Endodermal cell (in vitro differentiated cells): ENCODE results near the gene RIMS1. TPM values are rescaled to one million over a fixed set of nuclear protein-coding genes. Genes with fewer than 3 reads are reported as not detected.

Source experiments
- DNase-seq: peaks from one replicate; pipeline ENCODE4 v3.0.0-alpha.2; 2017
- H3K27ac ChIP-seq: 2 replicates; pipeline ENCODE4 v1.5.1; 2013; ENCODE audit warnings: mild to moderate bottlenecking, low read depth, low read length, moderate library complexity
- H3K27me3 ChIP-seq: 2 replicates; pipeline ENCODE4 v1.6.1; 2013; ENCODE audit warnings: mild to moderate bottlenecking, low read length, moderate library complexity; ENCODE audit not compliant: insufficient read depth, control insufficient read depth, poor library complexity, severe bottlenecking
- H3K36me3 ChIP-seq: 2 replicates; pipeline ENCODE4 v1.7.0; 2013; ENCODE audit warnings: mild to moderate bottlenecking, low read length, moderate library complexity; ENCODE audit not compliant: control insufficient read depth, insufficient read depth
- H3K4me1 ChIP-seq: one replicate; pipeline ENCODE4 v1.7.0; 2013; ENCODE audit warnings: low read length; ENCODE audit not compliant: control insufficient read depth, insufficient read depth
- H3K4me3 ChIP-seq: 2 replicates; pipeline ENCODE4 v1.5.1; 2013; ENCODE audit warnings: mild to moderate bottlenecking, low read length, moderate library complexity
- H3K9ac ChIP-seq: 2 replicates; pipeline ENCODE4 v1.6.1; 2013; ENCODE audit warnings: mild to moderate bottlenecking, low read length, moderate library complexity; ENCODE audit not compliant: poor library complexity, severe bottlenecking; ENCODE audit errors: extremely low read depth
- H3K9me3 ChIP-seq: 2 replicates; pipeline ENCODE4 v1.6.1; 2013; ENCODE audit warnings: mild to moderate bottlenecking, low read length, moderate library complexity; ENCODE audit not compliant: control insufficient read depth
- H3K27ac Mint-ChIP-seq: 2 replicates; pipeline ENCODE4 v1.8.0; 2020; ENCODE audit warnings: mixed read lengths
- H3K27me3 Mint-ChIP-seq: 2 replicates; pipeline ENCODE4 v1.8.0; 2021; ENCODE audit warnings: mild to moderate bottlenecking, mixed read lengths; ENCODE audit not compliant: insufficient read depth
- H3K36me3 Mint-ChIP-seq: 2 replicates; pipeline ENCODE4 v1.8.0; 2020; ENCODE audit warnings: low read depth, mixed read lengths
- H3K4me1 Mint-ChIP-seq: 2 replicates; pipeline ENCODE4 v1.8.0; 2020; ENCODE audit warnings: mixed read lengths
- H3K4me3 Mint-ChIP-seq: 2 replicates; pipeline ENCODE4 v1.8.0; 2020; ENCODE audit warnings: mild to moderate bottlenecking, moderate library complexity, mixed read lengths
- H3K9me3 Mint-ChIP-seq: 2 replicates; pipeline ENCODE4 v1.8.0; 2020; ENCODE audit warnings: mild to moderate bottlenecking, mixed read lengths
- CTCF ChIP-seq: fragments of 200-600 bp; sonication (generic); conservative IDR thresholded peaks from 2 replicates; pipeline ENCODE4 v1.5.0; 2021; ENCODE audit warnings: antibody characterized with exemption, mild to moderate bottlenecking
- WGBS, 2 experiments: methylation state at CpG; one replicate each; pipeline versions ENCODE4 v1.1.5 to v1.1.7; 2013; ENCODE audit warnings: missing lambda C conversion rate in 2 of 2, mixed read lengths in 1 of 2; ENCODE audit not compliant: insufficient coverage in 1 of 2, insufficient read length in 1 of 2; 5-methylcytosine and 5-hydroxymethylcytosine counted together
- total RNA-seq, 2 donors: library from RNA; stranded (reverse); fragmentation: NEBNext Ultra II Directional in 1 of 2; extraction: Animal tissue kit (Norgen Biotek cat#: 25700) in 1 of 2; gene quantifications; 2 replicates in 1 of 2; 3 replicates in 1 of 2; pipeline ENCODE4 v1.2.1, GENCODE V29; 2021

The RIMS1 gene
- total RNA-seq, 2 donors from 2014 or later = 1.1 to 1.6 TPM

- H3K27me3 ChIP-seq = no peaks in the 10 kb centered on the region
- Mint-ChIP-seq H3K27ac (no peak overlapping the region), H3K4me3 (no peak overlapping the region), H3K4me1 (peaks cover 30% of the 10 kb centered on the region), H3K27me3 (no peaks in the 10 kb centered on the region), H3K36me3 (no peaks in the 10 kb centered on the region), H3K9me3 (peaks cover 2% of the 10 kb centered on the region)
- H3K9me3 ChIP-seq = no peaks in the 10 kb centered on the region
- no peak for DNase-seq
- 93 to 100% methylated on average over 5 to 8 of the region's 8 CpGs for WGBS, 2 experiments
- H3K27ac ChIP-seq = no peak overlapping the region
- no peak overlapping the region for H3K9ac ChIP-seq
- H3K4me1 ChIP-seq = no peaks in the 10 kb centered on the region
- TF ChIP-seq CTCF = no peak
- H3K4me3 ChIP-seq = no peak overlapping the region
- no peaks in the 10 kb centered on the region for H3K36me3 ChIP-seq
Measured at GRCh38 chr6:72386324-72386723, 500.0 kb downstream of the RIMS1 start.

GRCh38 chr6:72389698-72390097, 503.3 kb downstream of the RIMS1 start:
- no peak for TF ChIP-seq CTCF
- no peaks in the 10 kb centered on the region for H3K27me3 ChIP-seq
- Mint-ChIP-seq H3K27ac (no peak overlapping the region), H3K27me3 (no peaks in the 10 kb centered on the region), H3K4me3 (no peak overlapping the region), H3K36me3 (no peaks in the 10 kb centered on the region), H3K9me3 (peaks cover 2% of the 10 kb centered on the region), H3K4me1 (peaks cover 9% of the 10 kb centered on the region)
- no peak overlapping the region for H3K4me3 ChIP-seq
- no peaks in the 10 kb centered on the region for H3K36me3 ChIP-seq
- no peaks in the 10 kb centered on the region for H3K9me3 ChIP-seq
- 100% methylated on average over 1 of the region's 1 CpG; no CpG with 5 or more reads in 1 of the 2 experiments for WGBS, 2 experiments
- no peak overlapping the region for H3K27ac ChIP-seq
- no peak for DNase-seq
- H3K4me1 ChIP-seq = no peaks in the 10 kb centered on the region
- H3K9ac ChIP-seq = no peak overlapping the region

GRCh38 chr6:72390548-72390947, 504.2 kb downstream of the RIMS1 start:
- 70 to 90% methylated on average over 3 to 4 of the region's 4 CpGs for WGBS, 2 experiments
- Histone ChIP-seq H3K27ac (no peak overlapping the region), H3K27me3 (no peaks in the 10 kb centered on the region), H3K4me3 (no peak overlapping the region), H3K4me1 (no peaks in the 10 kb centered on the region), H3K9ac (no peak overlapping the region), H3K9me3 (no peaks in the 10 kb centered on the region), H3K36me3 (no peaks in the 10 kb centered on the region)
- DNase-seq = no peak
- no peaks in the 10 kb centered on the region for H3K36me3 Mint-ChIP-seq
- no peak for TF ChIP-seq CTCF
- H3K4me3 Mint-ChIP-seq = no peak overlapping the region
- H3K27me3 Mint-ChIP-seq = no peaks in the 10 kb centered on the region
- H3K27ac Mint-ChIP-seq = no peak overlapping the region
- peaks cover 2% of the 10 kb centered on the region for H3K9me3 Mint-ChIP-seq
- peaks cover 9% of the 10 kb centered on the region for H3K4me1 Mint-ChIP-seq
